ENCODE measurements around the gene TMEM165. TPM values are rescaled to one million over a fixed set of nuclear protein-coding genes. Genes with fewer than 3 reads are reported as not detected.

TMEM165 gene
- total and polyA plus RNA-seq, 2 donors (not counting 1 experiment from before 2014, with no cell fraction given): 108 to 183 TPM

- no peak overlapping the region for H3K4me2 ChIP-seq (ENCODE audit: extremely low read depth, insufficient read depth, low read length)
- H3K36me3 ChIP-seq (ENCODE audit: control insufficient read depth, insufficient read depth, low read length): no peaks in the 10 kb centered on the region
- no peaks in the 10 kb centered on the region for H3K4me1 ChIP-seq (ENCODE audit: control insufficient read depth, extremely low read depth, insufficient read depth, low read length)
- no peak overlapping the region for H2AFZ ChIP-seq (ENCODE audit: low read length)
- H3K4me3 ChIP-seq (replicated peaks in 1 of 4; ENCODE audit: control extremely low read depth in 1 of 4, insufficient read depth in 1 of 4, low read depth in 3 of 4, low read length in 4 of 4): no peak overlapping the region
- H3K9me3 ChIP-seq (ENCODE audit: control insufficient read depth, insufficient read depth, low read depth, low read length): no peaks in the 10 kb centered on the region
- no peak overlapping the region for H3K9ac ChIP-seq (ENCODE audit: insufficient read depth, low read length)
- TF ChIP-seq EZH2 (IDR thresholded peaks at IDR 0.05; ENCODE audit: low read length, missing control alignments): no peak
- TF ChIP-seq CTCF (conservative IDR thresholded peaks at IDR 0.05 in 1 of 2, IDR thresholded peaks at IDR 0.05 in 1 of 2; ENCODE audit: low read depth in 1 of 2, low read length in 2 of 2): no peak
- no peaks in the 10 kb centered on the region for H3K79me2 ChIP-seq (ENCODE audit: control insufficient read depth, insufficient read depth, low read length)
- H3K27ac ChIP-seq (ENCODE audit: insufficient read depth, low read length): no peak overlapping the region
- H4K20me1 ChIP-seq (ENCODE audit: control insufficient read depth, extremely low read depth, insufficient read depth, low read length): no peaks in the 10 kb centered on the region
- no peak for DNase-seq (ENCODE audit: low read depth in 2 of 2)
- no peaks in the 10 kb centered on the region for H3K27me3 ChIP-seq (ENCODE audit: control insufficient read depth, insufficient read depth, low read length)
Observed at GRCh38 chr4:55386840-55387239, 8.9 kb upstream of the TMEM165 start.

GRCh38 chr4:55393461-55394320 lies 2.1 kb upstream of the TMEM165 start:
- no peaks in the 10 kb centered on the region for H3K9me3 ChIP-seq (ENCODE audit: control insufficient read depth, insufficient read depth, low read depth, low read length)
- peaks cover 30% of the 10 kb centered on the region for H3K79me2 ChIP-seq (ENCODE audit: control insufficient read depth, insufficient read depth, low read length)
- peaks cover 4% of the 10 kb centered on the region for H3K36me3 ChIP-seq (ENCODE audit: control insufficient read depth, insufficient read depth, low read length)
- no peak overlapping the region for H3K27ac ChIP-seq (ENCODE audit: insufficient read depth, low read length)
- no peaks in the 10 kb centered on the region for H3K27me3 ChIP-seq (ENCODE audit: control insufficient read depth, insufficient read depth, low read length)
- DNase-seq (ENCODE audit: low read depth in 2 of 2): peak; percentile 29 to 59
- no peak overlapping the region for H3K4me2 ChIP-seq (ENCODE audit: extremely low read depth, insufficient read depth, low read length)
- H3K4me3 ChIP-seq (replicated peaks in 1 of 4; ENCODE audit: control extremely low read depth in 1 of 4, insufficient read depth in 1 of 4, low read depth in 3 of 4, low read length in 4 of 4): no peak overlapping the region
- no peak for TF ChIP-seq CTCF (conservative IDR thresholded peaks at IDR 0.05 in 1 of 2, IDR thresholded peaks at IDR 0.05 in 1 of 2; ENCODE audit: low read depth in 1 of 2, low read length in 2 of 2)
- TF ChIP-seq EZH2 (IDR thresholded peaks at IDR 0.05; ENCODE audit: low read length, missing control alignments): no peak
- no peak overlapping the region for H3K9ac ChIP-seq (ENCODE audit: insufficient read depth, low read length)
- H4K20me1 ChIP-seq (ENCODE audit: control insufficient read depth, extremely low read depth, insufficient read depth, low read length): peaks cover 2% of the 10 kb centered on the region
- no peak overlapping the region for H2AFZ ChIP-seq (ENCODE audit: low read length)
- H3K4me1 ChIP-seq (ENCODE audit: control insufficient read depth, extremely low read depth, insufficient read depth, low read length): peaks cover 5% of the 10 kb centered on the region

GRCh38 chr4:55395218-55395528 lies 584 bp upstream of the TMEM165 start:
- peak overlapping the region; percentile 98 for H3K9ac ChIP-seq (ENCODE audit: insufficient read depth, low read length)
- H3K27me3 ChIP-seq (ENCODE audit: control insufficient read depth, insufficient read depth, low read length): no peaks in the 10 kb centered on the region
- DNase-seq (ENCODE audit: low read depth in 2 of 2): no peak
- peak overlapping the region; percentile 96 for H3K27ac ChIP-seq (ENCODE audit: insufficient read depth, low read length)
- peak overlapping the region; percentile 28 for H2AFZ ChIP-seq (ENCODE audit: low read length)
- peak overlapping the region; percentile 89 for H3K4me2 ChIP-seq (ENCODE audit: extremely low read depth, insufficient read depth, low read length)
- peaks cover 43% of the 10 kb centered on the region for H3K79me2 ChIP-seq (ENCODE audit: control insufficient read depth, insufficient read depth, low read length)
- H3K9me3 ChIP-seq (ENCODE audit: control insufficient read depth, insufficient read depth, low read depth, low read length): no peaks in the 10 kb centered on the region
- peaks cover 2% of the 10 kb centered on the region for H4K20me1 ChIP-seq (ENCODE audit: control insufficient read depth, extremely low read depth, insufficient read depth, low read length)
- peaks cover 6% of the 10 kb centered on the region for H3K36me3 ChIP-seq (ENCODE audit: control insufficient read depth, insufficient read depth, low read length)
- peaks cover 8% of the 10 kb centered on the region for H3K4me1 ChIP-seq (ENCODE audit: control insufficient read depth, extremely low read depth, insufficient read depth, low read length)
- TF ChIP-seq EZH2 (IDR thresholded peaks at IDR 0.05; ENCODE audit: low read length, missing control alignments): no peak
- peak; percentile 18 to 19 for TF ChIP-seq CTCF (conservative IDR thresholded peaks at IDR 0.05 in 1 of 2, IDR thresholded peaks at IDR 0.05 in 1 of 2; ENCODE audit: low read depth in 1 of 2, low read length in 2 of 2)
- peak overlapping the region; percentile 60 to 95 (median 76) for H3K4me3 ChIP-seq (replicated peaks in 1 of 4; ENCODE audit: control extremely low read depth in 1 of 4, insufficient read depth in 1 of 4, low read depth in 3 of 4, low read length in 4 of 4)

Data from fibroblast of lung (primary cell).